ENCODE measurements around the gene ANKRD36B.
"Not testable (repeated sequence)": the region's sequence is repeated elsewhere in the genome, so short reads cannot be mapped to it uniquely, and the experiment has no call there.

DNA sequence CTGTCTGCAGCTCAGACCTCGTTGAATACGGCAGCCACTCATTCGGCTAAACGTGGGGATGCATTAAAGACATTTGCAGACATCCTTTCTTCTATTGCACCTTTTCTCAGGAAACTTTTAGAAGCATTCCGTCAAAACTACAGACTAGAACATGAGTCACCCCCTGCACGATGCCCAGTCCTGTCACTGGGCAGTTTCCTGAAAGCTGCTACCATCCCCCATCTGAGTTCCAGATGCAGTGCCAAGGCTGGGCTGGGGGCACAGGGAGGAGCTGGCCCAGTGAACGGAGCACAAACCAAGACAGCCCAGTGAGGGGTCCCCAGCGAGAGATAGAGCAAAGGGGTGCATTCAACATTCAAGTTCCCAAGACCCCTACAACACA lies 36.4 kb upstream of the ANKRD36B start:
- TF ChIP-seq, protein P1, sequence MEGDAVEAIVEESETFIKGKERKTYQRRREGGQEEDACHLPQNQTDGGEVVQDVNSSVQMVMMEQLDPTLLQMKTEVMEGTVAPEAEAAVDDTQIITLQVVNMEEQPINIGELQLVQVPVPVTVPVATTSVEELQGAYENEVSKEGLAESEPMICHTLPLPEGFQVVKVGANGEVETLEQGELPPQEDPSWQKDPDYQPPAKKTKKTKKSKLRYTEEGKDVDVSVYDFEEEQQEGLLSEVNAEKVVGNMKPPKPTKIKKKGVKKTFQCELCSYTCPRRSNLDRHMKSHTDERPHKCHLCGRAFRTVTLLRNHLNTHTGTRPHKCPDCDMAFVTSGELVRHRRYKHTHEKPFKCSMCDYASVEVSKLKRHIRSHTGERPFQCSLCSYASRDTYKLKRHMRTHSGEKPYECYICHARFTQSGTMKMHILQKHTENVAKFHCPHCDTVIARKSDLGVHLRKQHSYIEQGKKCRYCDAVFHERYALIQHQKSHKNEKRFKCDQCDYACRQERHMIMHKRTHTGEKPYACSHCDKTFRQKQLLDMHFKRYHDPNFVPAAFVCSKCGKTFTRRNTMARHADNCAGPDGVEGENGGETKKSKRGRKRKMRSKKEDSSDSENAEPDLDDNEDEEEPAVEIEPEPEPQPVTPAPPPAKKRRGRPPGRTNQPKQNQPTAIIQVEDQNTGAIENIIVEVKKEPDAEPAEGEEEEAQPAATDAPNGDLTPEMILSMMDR (IDR thresholded peaks at IDR 0.05; ENCODE audit: low read depth, low read length, poor library complexity, severe bottlenecking): not testable (repeated sequence)
- not testable (repeated sequence) for TF ChIP-seq EZH2phosphoT487 (IDR thresholded peaks at IDR 0.05; ENCODE audit: borderline replicate concordance, low read length)

All from DOHH2 (cell line).